HG03457 (cell line): Measurements from ENCODE around the gene FLYWCH1.
"Not testable (repeated sequence)": the region's sequence is repeated elsewhere in the genome, so short reads cannot be mapped to it uniquely, and the experiment has no call there.

Experiments used
- ATAC-seq: cut with Tn5 transposase; IDR thresholded peaks from one replicate; pipeline ENCODE4 v1.9.1; 2021; ENCODE audit warnings: moderate number of reproducible peaks; ENCODE audit not compliant: unreplicated experiment

Gene FLYWCH1

GRCh38 chr16:2924901-2925755 lies 13.4 kb downstream of the FLYWCH1 start:
- ATAC-seq, result no peak

- ATAC-seq, result no peak
Measured at GRCh38 chr16:2925951-2926649, 14.4 kb downstream of the FLYWCH1 start.

GRCh38 chr16:2926650-2926999 lies 14.9 kb downstream of the FLYWCH1 start:
- ATAC-seq, result no peak

- ATAC-seq, result no peak
Measured at GRCh38 chr16:2927010-2927646, 15.4 kb downstream of the FLYWCH1 start.

GRCh38 chr16:2928151-2928550 lies 16.4 kb downstream of the FLYWCH1 start:
- ATAC-seq, result not testable (repeated sequence)

GRCh38 chr16:2928796-2929195 lies 17.1 kb downstream of the FLYWCH1 start:
- ATAC-seq, result no peak

GRCh38 chr16:2929693-2930092 lies 18.0 kb downstream of the FLYWCH1 start:
- ATAC-seq, result no peak

- no peak for ATAC-seq
Measured at GRCh38 chr16:2930236-2930635, 18.5 kb downstream of the FLYWCH1 start.

- not testable (repeated sequence) for ATAC-seq
Measured at GRCh38 chr16:2931231-2931914, 19.6 kb downstream of the FLYWCH1 start.

GRCh38 chr16:2933136-2933535 lies 21.4 kb downstream of the FLYWCH1 start:
- no peak for ATAC-seq

- no peak for ATAC-seq
Measured at GRCh38 chr16:2933701-2934100, 22.0 kb downstream of the FLYWCH1 start.

GRCh38 chr16:2934450-2934849 lies 22.7 kb downstream of the FLYWCH1 start:
- ATAC-seq, result no peak

GRCh38 chr16:2936436-2937011 lies 24.8 kb downstream of the FLYWCH1 start:
- no peak for ATAC-seq

- ATAC-seq, result no peak
Measured at GRCh38 chr16:2937170-2937569, 25.4 kb downstream of the FLYWCH1 start.

GRCh38 chr16:2938206-2938605 lies 26.5 kb downstream of the FLYWCH1 start:
- no peak for ATAC-seq

GRCh38 chr16:2939968-2940367 lies 28.2 kb downstream of the FLYWCH1 start:
- ATAC-seq, result no peak

GRCh38 chr16:2942045-2942444 lies 30.3 kb downstream of the FLYWCH1 start:
- ATAC-seq, result no peak

- not testable (repeated sequence) for ATAC-seq
Measured at GRCh38 chr16:2943716-2944115, 32.0 kb downstream of the FLYWCH1 start.

- no peak for ATAC-seq
Measured at GRCh38 chr16:2946649-2947048, 34.9 kb downstream of the FLYWCH1 start.

GRCh38 chr16:2948807-2949704 lies 37.3 kb downstream of the FLYWCH1 start:
- no peak for ATAC-seq
